Left lobe of liver (tissue), 2 donors: ENCODE results near the gene OR2S2. TPM values are rescaled to one million over a fixed set of nuclear protein-coding genes. Genes with fewer than 3 reads are reported as not detected.
"Not testable (repeated sequence)": the region's sequence is repeated elsewhere in the genome, so short reads cannot be mapped to it uniquely, and the experiment has no call there.

ENCODE experiments used
- ATAC-seq: fragments of 200-7000 bp; cut with Tn5 transposase; one replicate; pipeline ENCODE4 v1.9.1; 2020; ENCODE audit warnings: mild to moderate bottlenecking, moderate library complexity
- DNase-seq: peaks from one replicate; pipeline ENCODE4 v3.0.0-alpha.2; 2020; ENCODE audit warnings: low spot score
- total RNA-seq: library from RNA; stranded (reverse); gene quantifications from one replicate; pipeline ENCODE4 v1.2.1, GENCODE V29; 2021
- donor health status: DM: no; HTN: no; CAD: no; lungs with moderate emphysema.
- donor health status: DM: no; HTN: yes; CAD: no.

OR2S2 gene
- total RNA-seq, result not detected

GRCh38 chr9:35958104-35958837 is at the start of gene OR2S2:
TSS of gene OR2S2 (minus strand) at chr9:35958154. CDS start at chr9:35958098, 56 bp downstream.
- DNase-seq, result no peak
- ATAC-seq, result no peak

GRCh38 chr9:36007316-36007708 is 49.4 kb upstream of the OR2S2 start:
- DNase-seq (no peak), ATAC-seq (no peak)

GRCh38 chr9:36006549-36007315 is 48.8 kb upstream of the OR2S2 start:
- ATAC-seq (no peak), DNase-seq (no peak)

GRCh38 chr9:36005891-36006290 is 47.9 kb upstream of the OR2S2 start:
- DNase-seq, result no peak
- no peak for ATAC-seq

- no peak for DNase-seq
These were observed 40.4 kb upstream of the OR2S2 start for GRCh38 chr9:35998333-35998732.

GRCh38 chr9:35997016-35997415 is 39.1 kb upstream of the OR2S2 start:
- ATAC-seq, DNase-seq: not testable (repeated sequence)

More at GRCh38 chr9:35998333-35998732, 40.4 kb upstream of the OR2S2 start:
- no peak for ATAC-seq

GRCh38 chr9:35996358-35996970 is 38.5 kb upstream of the OR2S2 start:
- DNase-seq, result no peak
- no peak for ATAC-seq

GRCh38 chr9:35994959-35995358 is 37.0 kb upstream of the OR2S2 start:
- DNase-seq, result no peak
- no peak for ATAC-seq

- DNase-seq (no peak), ATAC-seq (no peak)
These were observed 36.2 kb upstream of the OR2S2 start for GRCh38 chr9:35993976-35994720.

- ATAC-seq, DNase-seq: not testable (repeated sequence)
These were observed 35.2 kb upstream of the OR2S2 start for GRCh38 chr9:35993136-35993535.

GRCh38 chr9:35990155-35990554 is 32.2 kb upstream of the OR2S2 start:
- DNase-seq, result no peak
- no peak for ATAC-seq

- ATAC-seq (no peak), DNase-seq (no peak)
These were observed 26.1 kb upstream of the OR2S2 start for GRCh38 chr9:35984021-35984420.

GRCh38 chr9:35981699-35982098 is 23.7 kb upstream of the OR2S2 start:
- ATAC-seq (no peak), DNase-seq (no peak)

- no peak for DNase-seq
- no peak for ATAC-seq
These were observed 22.5 kb upstream of the OR2S2 start for GRCh38 chr9:35980289-35981011.

- ATAC-seq (no peak), DNase-seq (no peak)
These were observed 20.8 kb upstream of the OR2S2 start for GRCh38 chr9:35978792-35979191.

- DNase-seq, result no peak
- ATAC-seq, result no peak
These were observed 18.8 kb upstream of the OR2S2 start for GRCh38 chr9:35976726-35977125.

- ATAC-seq (no peak), DNase-seq (no peak)
These were observed 16.8 kb upstream of the OR2S2 start for GRCh38 chr9:35974800-35975199.

GRCh38 chr9:35972093-35972492 is 14.1 kb upstream of the OR2S2 start:
- DNase-seq, result no peak
- ATAC-seq, result no peak

GRCh38 chr9:35967042-35967441 is 9.1 kb upstream of the OR2S2 start:
- ATAC-seq (no peak), DNase-seq (no peak)

GRCh38 chr9:35966433-35966832 is 8.5 kb upstream of the OR2S2 start:
- no peak for ATAC-seq
- no peak for DNase-seq
